Liver (tissue), 9 donors: ENCODE measurements around the gene PARD3. TPM values are rescaled to one million over a fixed set of nuclear protein-coding genes. Genes with fewer than 3 reads are reported as not detected.
A peak's percentile ranks its signal among the peaks of the same experiment; 100 is the strongest.

Experiments used
- DNase-seq: peaks from one replicate; pipeline ENCODE4 v3.0.0-alpha.2; 2017; ENCODE audit warnings: low spot score
- H3K27ac ChIP-seq, 2 donors: one replicate each; pipeline ENCODE4 v1.7.0; 2013; ENCODE audit warnings: inconsistent platforms in 2 of 2, low read length in 2 of 2, control low read depth in 1 of 2, low read depth in 1 of 2, mild to moderate bottlenecking in 1 of 2
- H3K27me3 ChIP-seq, 4 donors: one replicate each; pipeline versions ENCODE4 v1.6.1 to v1.7.0; 2013; ENCODE audit warnings: low read length in 3 of 4, inconsistent platforms in 1 of 4, mild to moderate bottlenecking in 1 of 4, moderate library complexity in 1 of 4; ENCODE audit not compliant: control insufficient read depth in 4 of 4, insufficient read depth in 4 of 4
- H3K36me3 ChIP-seq, 4 donors: one replicate each; pipeline versions ENCODE4 v1.6.1 to v1.7.0; 2013; ENCODE audit warnings: low read length in 3 of 4, mild to moderate bottlenecking in 3 of 4, low read depth in 1 of 4, moderate library complexity in 1 of 4; ENCODE audit not compliant: control insufficient read depth in 4 of 4, insufficient read depth in 3 of 4
- H3K4me1 ChIP-seq, 4 donors: one replicate each; pipeline versions ENCODE4 v1.6.1 to v1.7.0; 2013; ENCODE audit warnings: low read length in 3 of 4, mild to moderate bottlenecking in 3 of 4, moderate library complexity in 1 of 4; ENCODE audit not compliant: control insufficient read depth in 4 of 4, insufficient read depth in 4 of 4
- H3K4me3 ChIP-seq, 3 donors: one replicate each; pipeline versions ENCODE4 v1.6.1 to v1.7.0; 2013; ENCODE audit warnings: low read length in 3 of 3, control low read depth in 1 of 3, low read depth in 1 of 3, mild to moderate bottlenecking in 1 of 3
- H3K9ac ChIP-seq, 2 donors: one replicate each; pipeline ENCODE4 v1.7.0; 2013; ENCODE audit warnings: low read length in 2 of 2, mild to moderate bottlenecking in 2 of 2, moderate library complexity in 2 of 2, control low read depth in 1 of 2, low read depth in 1 of 2
- H3K9me3 ChIP-seq, 4 donors: one replicate each; pipeline versions ENCODE4 v1.6.1 to v1.7.0; 2013; ENCODE audit warnings: low read length in 3 of 4; ENCODE audit not compliant: control insufficient read depth in 4 of 4
- ATF3 ChIP-seq: IDR thresholded peaks from 2 replicates; pipeline ENCODE4 v1.6.1; 2016; ENCODE audit warnings: antibody characterized with exemption
- CTCF ChIP-seq: fragments of 150-350 bp; IDR thresholded peaks from 2 replicates; pipeline ENCODE4 v1.5.1; 2017; ENCODE audit warnings: improper control_type of control experiment, low read depth, low read length; ENCODE audit not compliant: missing input control
- EGR1 ChIP-seq, 2 donors: IDR thresholded peaks; 2 replicates each; pipeline ENCODE4 v1.6.1; 2016 to 2018; ENCODE audit warnings: antibody characterized with exemption in 2 of 2, low read depth in 2 of 2
- FOXA1 ChIP-seq: IDR thresholded peaks from 2 replicates; pipeline ENCODE4 v1.6.1; 2016; ENCODE audit warnings: antibody characterized with exemption
- FOXA2 ChIP-seq: IDR thresholded peaks from 2 replicates; pipeline ENCODE4 v1.6.1; 2016; ENCODE audit warnings: antibody characterized with exemption
- GABPA ChIP-seq, 2 donors: IDR thresholded peaks in 1 of 2; conservative IDR thresholded peaks in 1 of 2; 2 replicates each; pipeline ENCODE4 v1.6.1; 2016; ENCODE audit warnings: antibody characterized with exemption in 2 of 2, mild to moderate bottlenecking in 1 of 2, moderate library complexity in 1 of 2
- HNF4A ChIP-seq, 2 donors: conservative IDR thresholded peaks; 2 replicates each; pipeline ENCODE4 v1.6.1; 2016; ENCODE audit warnings: antibody characterized with exemption in 2 of 2, mild to moderate bottlenecking in 2 of 2
- HNF4G ChIP-seq: IDR thresholded peaks from 2 replicates; pipeline ENCODE4 v1.6.1; 2016; ENCODE audit warnings: antibody characterized with exemption
- JUND ChIP-seq, 2 donors: IDR thresholded peaks; 2 replicates each; pipeline ENCODE4 v1.6.1; 2016; ENCODE audit warnings: antibody characterized with exemption in 2 of 2
- MAX ChIP-seq: IDR thresholded peaks from 2 replicates; pipeline ENCODE4 v1.6.1; 2016; ENCODE audit warnings: antibody characterized with exemption
- NR2F2 ChIP-seq: IDR thresholded peaks from 2 replicates; pipeline ENCODE4 v1.6.1; 2016; ENCODE audit warnings: antibody characterized with exemption
- RAD21 ChIP-seq, 2 donors: IDR thresholded peaks; 2 replicates each; pipeline ENCODE4 v1.6.1; 2016; ENCODE audit warnings: antibody characterized with exemption in 2 of 2, mild to moderate bottlenecking in 2 of 2
- REST ChIP-seq: IDR thresholded peaks from 2 replicates; pipeline ENCODE4 v1.6.1; 2016; ENCODE audit warnings: antibody characterized with exemption, mild to moderate bottlenecking
- RXRA ChIP-seq, 2 donors: IDR thresholded peaks; 2 replicates each; pipeline ENCODE4 v1.6.1; 2017 to 2018; ENCODE audit warnings: antibody characterized with exemption in 2 of 2, mild to moderate bottlenecking in 1 of 2
- SP1 ChIP-seq: IDR thresholded peaks from 2 replicates; pipeline ENCODE4 v1.6.1; 2018; ENCODE audit warnings: antibody characterized with exemption, mild to moderate bottlenecking
- TAF1 ChIP-seq: conservative IDR thresholded peaks from 2 replicates; pipeline ENCODE4 v1.6.1; 2016; ENCODE audit warnings: antibody characterized with exemption, mild to moderate bottlenecking
- YY1 ChIP-seq: IDR thresholded peaks from 2 replicates; pipeline ENCODE4 v1.6.1; 2016; ENCODE audit warnings: antibody characterized with exemption, mild to moderate bottlenecking
- ZBTB33 ChIP-seq: IDR thresholded peaks from 2 replicates; pipeline ENCODE4 v1.6.1; 2016; ENCODE audit warnings: antibody characterized with exemption
- WGBS: extraction: QIAGEN DNeasy Blood & Tissue Kit; methylation state at CpG from one replicate; pipeline ENCODE4 v1.1.7; 2013; 5-methylcytosine and 5-hydroxymethylcytosine counted together
- polyA plus RNA-seq, 2 donors: library from polyadenylated mRNA; stranded (reverse) in 1 of 2; unstranded in 1 of 2; fragments of 200-250 nt in 1 of 2; fragments of >200 nt in 1 of 2; fragmentation: Nextera tagmentation in 1 of 2; extraction: Ambion mirVana in 1 of 2; gene quantifications; one replicate each; pipeline versions ENCODE4 v1.2.1 to v1.2.3, GENCODE V29; 2013 to 2015
- total RNA-seq, 2 donors: library from RNA; depleted of rRNA; stranded (reverse); fragments of >200 nt; gene quantifications; one replicate each; pipeline ENCODE4 v1.2.3, GENCODE V29; 2014
- donor health status: healthy.
- donor health status: healthy.
- donor health status: healthy.
- donor health status: healthy.
- donor health status: healthy.

PARD3 gene
- total and polyA plus RNA-seq, 4 donors = 12.3 to 43.8 (median 13.5) TPM

- no peak for TF ChIP-seq TAF1
- peak; percentile 8 for TF ChIP-seq MAX
- no peak for TF ChIP-seq REST
- TF ChIP-seq ATF3 = no peak
- TF ChIP-seq GABPA (IDR thresholded peaks at IDR 0.05 in 1 of 2, conservative IDR thresholded peaks at IDR 0.05 in 1 of 2) = no peak
- TF ChIP-seq RXRA (IDR thresholded peaks at IDR 0.05) = peak; percentile 66 to 68
- TF ChIP-seq HNF4A (conservative IDR thresholded peaks at IDR 0.05) = peak; percentile 64
- no peak for TF ChIP-seq EGR1 (IDR thresholded peaks at IDR 0.05; ENCODE audit: low read depth in 2 of 2)
- peak; percentile 15 for TF ChIP-seq SP1
- TF ChIP-seq YY1 = peak; percentile 29
- TF ChIP-seq CTCF = peak; percentile 26
- TF ChIP-seq FOXA1 = no peak
- TF ChIP-seq HNF4G = no peak
- TF ChIP-seq RAD21 (IDR thresholded peaks at IDR 0.05) = peak; percentile 39 to 59
- peak in 1 of 2 donors; percentile 45 for TF ChIP-seq JUND (IDR thresholded peaks at IDR 0.05)
- 34% methylated on average over 4 of the region's 4 CpGs for WGBS
- no peaks in the 10 kb centered on the region for H3K9me3 ChIP-seq
- H3K4me1 ChIP-seq = peaks cover 0 to 12% (median 6%) of the 10 kb centered on the region in 4 donors
- no peak overlapping the region for H3K27ac ChIP-seq
- no peaks in the 10 kb centered on the region for H3K36me3 ChIP-seq
- H3K4me3 ChIP-seq = no peak overlapping the region
- H3K27me3 ChIP-seq = no peaks in the 10 kb centered on the region
- no peak overlapping the region for H3K9ac ChIP-seq
- DNase-seq = no peak
Measured at GRCh38 chr10:34746094-34746493, 69.0 kb downstream of the PARD3 start.

GRCh38 chr10:34745244-34745643 lies 69.9 kb downstream of the PARD3 start:
- no peak overlapping the region for H3K27ac ChIP-seq
- 98% methylated on average over 4 of the region's 4 CpGs for WGBS
- DNase-seq = no peak
- H3K4me3 ChIP-seq = no peak overlapping the region
- H3K9ac ChIP-seq = no peak overlapping the region
- H3K36me3 ChIP-seq = no peaks in the 10 kb centered on the region
- no peaks in the 10 kb centered on the region for H3K27me3 ChIP-seq
- H3K4me1 ChIP-seq = peaks cover 0 to 14% (median 6%) of the 10 kb centered on the region in 4 donors
- no peaks in the 10 kb centered on the region for H3K9me3 ChIP-seq
- TF ChIP-seq YY1 = no peak
- no peak for TF ChIP-seq ATF3
- TF ChIP-seq JUND (IDR thresholded peaks at IDR 0.05) = no peak
- TF ChIP-seq HNF4A (conservative IDR thresholded peaks at IDR 0.05) = no peak
- TF ChIP-seq RXRA (IDR thresholded peaks at IDR 0.05) = no peak
- no peak for TF ChIP-seq SP1
- no peak for TF ChIP-seq EGR1 (IDR thresholded peaks at IDR 0.05; ENCODE audit: low read depth in 2 of 2)
- TF ChIP-seq HNF4G = no peak
- TF ChIP-seq RAD21 (IDR thresholded peaks at IDR 0.05) = no peak
- no peak for TF ChIP-seq TAF1
- no peak for TF ChIP-seq FOXA1
- TF ChIP-seq NR2F2 = no peak
- TF ChIP-seq FOXA2 = no peak
- no peak for TF ChIP-seq MAX
- no peak for TF ChIP-seq CTCF
- TF ChIP-seq ZBTB33 = no peak
